HEK293T (cell line): ENCODE measurements around the gene BBS12.

ENCODE experiments used
- ELF4 ChIP-seq: fragments of 450-650 bp; IDR thresholded peaks from 2 replicates; pipeline ENCODE4 v1.6.1; 2017; ENCODE audit warnings: antibody characterized with exemption
- PKNOX1 ChIP-seq: fragments of 450-650 bp; IDR thresholded peaks from 2 replicates; pipeline ENCODE4 v1.6.1; 2016

- TF ChIP-seq ELF4, result no peak
- TF ChIP-seq PKNOX1, result no peak
Observed at GRCh38 chr4:122784261-122784660, 51.8 kb downstream of the BBS12 start.
